HL-60 (cell line): Measurements from ENCODE around the gene SLC26A1.

Experiments
- CTCF ChIP-seq: IDR thresholded peaks from one replicate; pipeline ENCODE4 v1.5.1; 2011; ENCODE audit warnings: low read length, control low read depth, inconsistent platforms; ENCODE audit not compliant: insufficient read depth
- GABPA ChIP-seq: IDR thresholded peaks from 2 replicates; pipeline ENCODE4 v1.6.1; 2012; ENCODE audit warnings: low read depth
- POLR2AphosphoS5 ChIP-seq: IDR thresholded peaks from 2 replicates; pipeline ENCODE4 v1.6.1; 2012; ENCODE audit warnings: low read depth
- REST ChIP-seq: IDR thresholded peaks from 2 replicates; pipeline ENCODE4 v1.6.1; 2012; ENCODE audit warnings: low read depth; ENCODE audit not compliant: insufficient replicate concordance

- TF ChIP-seq CTCF (no peak), POLR2AphosphoS5 (no peak), GABPA (no peak), REST (no peak)
Observed at GRCh38 chr4:1031956-1032795, 39.0 kb upstream of the SLC26A1 start.
